Ascending aorta (tissue), 2 donors: ENCODE measurements around the gene TRAPPC12. TPM values are rescaled to one million over a fixed set of nuclear protein-coding genes. Genes with fewer than 3 reads are reported as not detected.
"Not testable (repeated sequence)": the region's sequence is repeated elsewhere in the genome, so short reads cannot be mapped to it uniquely, and the experiment has no call there.

Source experiments
- DNase-seq, 2 donors: peaks; one replicate each; pipeline ENCODE4 v3.0.0-alpha.2; 2019; ENCODE audit warnings: low spot score in 2 of 2
- H3K27ac ChIP-seq, 2 donors: fragments of 200-600 bp; sonication (generic); one replicate each; pipeline ENCODE4 v1.5.1; 2016 to 2017; ENCODE audit warnings: mild to moderate bottlenecking in 1 of 2
- H3K27me3 ChIP-seq: fragments of 200-600 bp; sonication (generic); one replicate; pipeline ENCODE4 v1.5.1; 2017
- H3K36me3 ChIP-seq, 2 donors: fragments of 200-600 bp; sonication (generic); one replicate each; pipeline ENCODE4 v1.5.1; 2016
- H3K4me1 ChIP-seq, 2 donors: fragments of 200-600 bp; sonication (generic); one replicate each; pipeline ENCODE4 v1.5.1; 2016 to 2017; ENCODE audit warnings: mild to moderate bottlenecking in 1 of 2
- H3K4me3 ChIP-seq, 2 donors: fragments of 200-600 bp; sonication (generic); one replicate each; pipeline ENCODE4 v1.5.1; 2016 to 2017; ENCODE audit warnings: mild to moderate bottlenecking in 1 of 2
- H3K9me3 ChIP-seq, 2 donors: fragments of 200-600 bp; sonication (generic); one replicate each; pipeline ENCODE4 v1.5.1; 2016
- CTCF ChIP-seq, 3 experiments: fragments of 200-600 bp in 2 of 3; fragments of 450-650 bp in 1 of 3; sonication (generic) in 2 of 3; IDR thresholded peaks; one replicate each; pipeline ENCODE4 v1.5.1; 2016 to 2019; ENCODE audit warnings: antibody characterized with exemption in 3 of 3, mild to moderate bottlenecking in 1 of 3, moderate library complexity in 1 of 3
- intact Hi-C: fragments of 100-400 bp; cut with DNase I; formaldehyde crosslinking; loops from one replicate; pipeline ENCODE4 v1.15.1; 2023
- total RNA-seq: library from RNA; depleted of rRNA; stranded (reverse); fragments of >200 nt; gene quantifications from one replicate; pipeline ENCODE4 v1.1.0, GENCODE V29; 2016

Gene TRAPPC12
- total RNA-seq, 1 donor from 2014 or later = 94.0 TPM

GRCh38 chr2:3504741-3505140 is 125.2 kb downstream of the TRAPPC12 start:
- DNase-seq = no peak
- intact Hi-C loops = no loop called here
- no peak for TF ChIP-seq CTCF (IDR thresholded peaks at IDR 0.05)
- H3K9me3 ChIP-seq = no peaks in the 10 kb centered on the region
- H3K27me3 ChIP-seq = no peaks in the 10 kb centered on the region
- H3K36me3 ChIP-seq = peaks cover 30 to 67% of the 10 kb centered on the region in 2 donors
- no peak overlapping the region for H3K27ac ChIP-seq
- no peak overlapping the region for H3K4me3 ChIP-seq
- H3K4me1 ChIP-seq = no peaks in the 10 kb centered on the region

DNA sequence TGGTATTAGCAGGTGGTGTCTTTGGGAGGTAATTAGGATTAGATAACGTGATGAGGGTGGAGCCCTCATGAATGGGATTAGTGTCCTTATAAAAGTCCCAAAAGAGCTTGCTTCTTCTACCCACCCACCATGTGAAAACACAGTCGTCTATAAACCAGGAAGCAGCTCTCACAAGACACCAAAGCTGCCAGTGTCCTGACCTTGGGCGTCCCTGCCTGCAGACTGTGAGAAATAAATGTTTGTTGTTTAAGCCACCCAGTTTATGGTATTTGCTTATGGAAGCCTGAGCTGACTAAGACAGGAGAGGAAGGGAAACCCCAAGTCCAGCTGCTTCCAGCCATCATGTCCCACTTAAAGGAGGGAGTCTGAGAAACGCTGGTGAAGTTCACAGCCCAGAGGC is 126.3 kb downstream of the TRAPPC12 start:
- Histone ChIP-seq H3K4me1 (no peaks in the 10 kb centered on the region), H3K4me3 (no peak overlapping the region), H3K36me3 (peaks cover 24 to 65% of the 10 kb centered on the region in 2 donors), H3K9me3 (no peaks in the 10 kb centered on the region), H3K27ac (no peak overlapping the region), H3K27me3 (no peaks in the 10 kb centered on the region)
- intact Hi-C loops = no loop called here
- DNase-seq = no peak
- no peak for TF ChIP-seq CTCF (IDR thresholded peaks at IDR 0.05)

- no peak for DNase-seq
- peaks cover 44 to 58% of the 10 kb centered on the region in 2 donors for H3K36me3 ChIP-seq
Observed at GRCh38 chr2:3512086-3512485, 132.6 kb downstream of the TRAPPC12 start.

GRCh38 chr2:3513026-3513810 is 133.7 kb downstream of the TRAPPC12 start:
- Histone ChIP-seq H3K27ac (no peak overlapping the region), H3K27me3 (no peaks in the 10 kb centered on the region), H3K4me1 (peaks cover 0 to 3% of the 10 kb centered on the region in 2 donors), H3K36me3 (peaks cover 44 to 58% of the 10 kb centered on the region in 2 donors), H3K9me3 (no peaks in the 10 kb centered on the region), H3K4me3 (no peak overlapping the region)
- no peak for TF ChIP-seq CTCF (IDR thresholded peaks at IDR 0.05)
- intact Hi-C loops = no loop called here
- DNase-seq = no peak

More at GRCh38 chr2:3512086-3512485, 132.6 kb downstream of the TRAPPC12 start:
- intact Hi-C loops = no loop called here
- Histone ChIP-seq H3K4me3 (no peak overlapping the region), H3K27ac (no peak overlapping the region), H3K27me3 (no peaks in the 10 kb centered on the region), H3K9me3 (no peaks in the 10 kb centered on the region), H3K4me1 (no peaks in the 10 kb centered on the region)
- TF ChIP-seq CTCF (IDR thresholded peaks at IDR 0.05) = no peak

DNA sequence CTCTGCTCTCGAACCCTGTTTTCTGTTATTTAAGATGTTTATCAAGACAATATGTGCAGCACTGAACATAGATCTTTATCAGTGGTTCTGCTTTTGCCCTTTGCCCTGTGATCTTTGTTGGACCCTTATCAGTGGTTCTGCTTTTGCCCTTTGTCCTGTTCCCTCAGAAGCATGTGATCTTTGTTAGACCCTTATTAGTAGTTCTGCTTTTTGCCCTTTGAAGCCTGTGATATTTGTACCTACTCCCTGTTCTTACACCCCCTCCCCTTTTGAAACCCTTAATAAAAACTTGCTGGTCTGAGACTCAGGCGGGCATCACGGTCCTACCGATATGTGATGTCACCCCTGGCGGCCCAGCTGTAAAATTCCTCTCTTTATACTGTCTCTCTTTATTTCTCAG is 135.9 kb downstream of the TRAPPC12 start:
- H3K36me3 ChIP-seq = peaks cover 37 to 42% of the 10 kb centered on the region in 2 donors
- H3K9me3 ChIP-seq, H3K27me3 ChIP-seq, intact Hi-C loops, H3K4me3 ChIP-seq, DNase-seq, H3K27ac ChIP-seq, H3K4me1 ChIP-seq: not testable (repeated sequence)

DNA sequence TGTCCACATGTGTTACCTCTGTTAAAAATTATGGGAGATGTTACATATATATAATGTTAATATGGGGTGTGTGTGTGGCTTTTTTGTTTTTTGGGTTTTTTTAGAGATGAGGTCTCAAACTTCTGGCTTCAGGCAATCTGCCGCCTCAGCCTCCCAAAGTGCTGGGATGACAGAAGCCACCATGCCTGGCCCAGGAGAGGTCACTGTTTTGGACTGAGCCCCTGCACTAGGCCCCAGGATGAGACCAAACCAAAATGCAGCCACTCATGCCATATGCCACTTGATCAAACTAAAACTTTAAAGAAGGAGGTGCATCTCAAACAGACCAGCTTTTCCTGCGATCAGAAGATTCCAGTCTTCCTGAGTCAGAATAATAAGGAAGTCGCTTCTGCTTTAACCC is 137.3 kb downstream of the TRAPPC12 start:
- H3K9me3 ChIP-seq = no peaks in the 10 kb centered on the region
- intact Hi-C loops = no loop called here
- peaks cover 3 to 4% of the 10 kb centered on the region in 2 donors for H3K4me1 ChIP-seq
- H3K27me3 ChIP-seq = no peaks in the 10 kb centered on the region
- peaks cover 27 to 29% of the 10 kb centered on the region in 2 donors for H3K36me3 ChIP-seq
- TF ChIP-seq CTCF (IDR thresholded peaks at IDR 0.05) = no peak
- no peak overlapping the region for H3K4me3 ChIP-seq
- H3K27ac ChIP-seq = no peak overlapping the region
- DNase-seq = no peak
